GM12878 (cell line): Measurements from ENCODE around the gene UROC1. TPM values are rescaled to one million over a fixed set of nuclear protein-coding genes. Genes with fewer than 3 reads are reported as not detected.

Experiments used
- ATAC-seq: fragments of 200-7000 bp; cut with Tn5 transposase; 3 replicates; pipeline ENCODE4 v1.9.1; 2020; ENCODE audit warnings: mild to moderate bottlenecking, moderate library complexity
- BruUV-seq: library from RNA; stranded (reverse); fragments of 400-500 nt; replicated peaks from 2 replicates; lab custom pipeline; 2021; lab: Mats Ljungman, UMichigan
- CTCF ChIA-PET: fragments of 300-600 bp; sonication (Branson Sonifier 250); formaldehyde crosslinking; extraction: SDS; loops from one replicate; lab custom pipeline; 2021; ENCODE audit warnings: inconsistent platforms; lab: Yijun Ruan, JAX
- POLR2A ChIA-PET: fragments of 350-600 bp; formaldehyde crosslinking; extraction: SDS; loops from one replicate; lab custom pipeline; 2021; ENCODE audit warnings: inconsistent platforms; lab: Charles Lee
- RAD21 ChIA-PET: fragments of 300-600 bp; sonication (Branson Sonifier 250); formaldehyde crosslinking; loops from one replicate; lab custom pipeline; 2023; ENCODE audit warnings: antibody characterized with exemption; ENCODE audit not compliant: unreplicated experiment; lab: Charles Lee
- SMC1A ChIA-PET: fragments of 300-600 bp; sonication (Branson Sonifier 250); formaldehyde crosslinking; loops from one replicate; lab custom pipeline; 2023; ENCODE audit not compliant: unreplicated experiment, uncharacterized antibody; lab: Charles Lee
- DNase-seq: peaks from one replicate; pipeline ENCODE4 v3.0.0-alpha.2; 2011; ENCODE audit warnings: low read depth, low spot score
- FAIRE-seq: peaks from 3 replicates; lab custom pipeline; 2011; peaks lifted over from hg19 to GRCh38; lab: Jason Lieb, UNC
- H2AFZ ChIP-seq: 2 replicates; pipeline ENCODE4 v1.6.0; 2011; ENCODE audit warnings: low read depth, low read length, control low read depth; ENCODE audit not compliant: control insufficient read depth
- H3K27ac ChIP-seq: 2 replicates; pipeline ENCODE4 v1.5.1; 2011; ENCODE audit warnings: control low read depth; ENCODE audit not compliant: control insufficient read depth, insufficient read depth
- H3K27me3 ChIP-seq, 2 experiments: replicated peaks in 1 of 2; 2 replicates each; pipeline versions ENCODE4 v1.6.0 to v1.6.1; 2011; ENCODE audit warnings: low read length in 1 of 2; ENCODE audit not compliant: control insufficient read depth in 2 of 2, insufficient read depth in 2 of 2
- H3K36me3 ChIP-seq, 2 experiments: 2 replicates each; pipeline ENCODE4 v1.5.1; 2011; ENCODE audit warnings: low read length in 1 of 2; ENCODE audit not compliant: control insufficient read depth in 2 of 2, insufficient read depth in 2 of 2
- H3K4me1 ChIP-seq: 2 replicates; pipeline ENCODE4 v1.6.1; 2011; ENCODE audit warnings: mild to moderate bottlenecking, low read length, moderate library complexity, mixed read lengths; ENCODE audit not compliant: control insufficient read depth, insufficient read depth
- H3K4me2 ChIP-seq: 2 replicates; pipeline ENCODE4 v1.6.0; 2011; ENCODE audit warnings: control low read depth; ENCODE audit not compliant: control insufficient read depth, insufficient read depth
- H3K4me3 ChIP-seq: fragments of 200-600 bp; sonication (generic); 2 replicates; pipeline ENCODE4 v1.5.1; 2016
- H3K79me2 ChIP-seq: 2 replicates; pipeline ENCODE4 v1.6.0; 2011; ENCODE audit warnings: low read length; ENCODE audit not compliant: control insufficient read depth, insufficient read depth
- H3K9ac ChIP-seq: 2 replicates; pipeline ENCODE4 v1.8.0; 2011; ENCODE audit warnings: low read length, control low read depth, mixed read lengths; ENCODE audit not compliant: control insufficient read depth, insufficient read depth
- H3K9me3 ChIP-seq: replicated peaks from 3 replicates; pipeline ENCODE4 v1.5.1; 2011; ENCODE audit warnings: mild to moderate bottlenecking, low read length; ENCODE audit not compliant: control insufficient read depth, insufficient read depth
- H4K20me1 ChIP-seq: 2 replicates; pipeline ENCODE4 v1.6.0; 2011; ENCODE audit not compliant: control insufficient read depth, insufficient read depth
- BMI1 ChIP-seq: fragments of 450-650 bp; IDR thresholded peaks from 2 replicates; pipeline ENCODE4 v1.6.1; 2016; ENCODE audit warnings: mild to moderate bottlenecking, moderate library complexity, borderline replicate concordance
- DPF2 ChIP-seq: fragments of 450-650 bp; IDR thresholded peaks from 2 replicates; pipeline ENCODE4 v1.6.1; 2017; ENCODE audit warnings: mild to moderate bottlenecking
- JUND ChIP-seq: IDR thresholded peaks from 2 replicates; pipeline ENCODE4 v1.6.1; 2012; ENCODE audit warnings: low read depth, mild to moderate bottlenecking, low read length, improper control_type of control experiment, moderate library complexity
- KDM1A ChIP-seq: fragments of 200-600 bp; sonication (generic); IDR thresholded peaks from 2 replicates; pipeline ENCODE4 v1.6.1; 2016; ENCODE audit warnings: borderline replicate concordance
- KLF5 ChIP-seq: fragments of 450-650 bp; IDR thresholded peaks from 2 replicates; pipeline ENCODE4 v1.6.1; 2014; ENCODE audit warnings: mild to moderate bottlenecking; ENCODE audit not compliant: partially characterized antibody
- NFYB ChIP-seq: IDR thresholded peaks from 2 replicates; pipeline ENCODE4 v1.6.1; 2011; ENCODE audit warnings: low read depth, mild to moderate bottlenecking, low read length, improper control_type of control experiment, moderate library complexity; ENCODE audit not compliant: insufficient read depth
- NRF1 ChIP-seq: conservative IDR thresholded peaks from 2 replicates; pipeline ENCODE4 v1.6.1; 2011; ENCODE audit warnings: mild to moderate bottlenecking, low read depth, low read length, improper control_type of control experiment
- RUNX3 ChIP-seq: IDR thresholded peaks from 2 replicates; pipeline ENCODE4 v1.6.1; 2012; ENCODE audit warnings: low read length, inconsistent platforms
- SUPT20H ChIP-seq: IDR thresholded peaks from 2 replicates; pipeline ENCODE4 v1.6.1; 2011; ENCODE audit warnings: low read depth, mild to moderate bottlenecking, low read length, moderate library complexity, borderline replicate concordance; ENCODE audit not compliant: control insufficient read depth
- TARDBP ChIP-seq: IDR thresholded peaks from 2 replicates; pipeline ENCODE4 v1.6.1; 2016; ENCODE audit warnings: borderline replicate concordance
- TCF12 ChIP-seq: IDR thresholded peaks from 2 replicates; pipeline ENCODE4 v1.6.1; 2011; ENCODE audit warnings: low read depth, mild to moderate bottlenecking, low read length
- WGBS: methylation state at CpG from one replicate; pipeline ENCODE4 v1.1.6; 2016; ENCODE audit warnings: low lambda C conversion rate; ENCODE audit not compliant: insufficient replicate concordance, insufficient coverage; ENCODE audit errors: missing lambda C conversion rate; 5-methylcytosine and 5-hydroxymethylcytosine counted together
- in situ Hi-C: fragments of 300-500 bp; cut with MboI; formaldehyde crosslinking; loops from 9 replicates; pipeline ENCODE4 v1.14.3; 2018; ENCODE audit warnings: mixed read lengths
- intact Hi-C: fragments of 100-400 bp; cut with micrococcal nuclease; formaldehyde crosslinking; loops from one replicate; pipeline ENCODE4 v1.14.2; 2022; ENCODE audit not compliant: unreplicated experiment
- polyA plus RNA-seq, 11 experiments: library from polyadenylated mRNA; depleted of rRNA in 4 of 11; unstranded in 6 of 11; stranded (reverse) in 5 of 11; fragments of >200 nt; fragmentation: Nextera tagmentation in 4 of 11; fragmentation: Illumina TruSeq in 1 of 11; extraction: Ambion mirVana in 4 of 11; extraction: Trizol in 1 of 11; gene quantifications; 1 replicate in 1 of 11; 2 replicates in 10 of 11; pipeline versions ENCODE4 v1.2.1 to v1.2.3, GENCODE V29; 2011 to 2016; ENCODE audit warnings: inconsistent platforms in 2 of 11, missing spikeins in 2 of 11, low read depth in 1 of 11
- total RNA-seq, 4 experiments: library from RNA; depleted of rRNA in 3 of 4; stranded (reverse); fragments of >200 nt in 3 of 4; fragmentation: Illumina TruSeq in 1 of 4; extraction: Trizol in 1 of 4; gene quantifications; 2 replicates each; pipeline versions ENCODE4 v1.2.1 to v1.2.3, GENCODE V29; 2013 to 2021
- TF ChIP-seq, protein P1 (sequence below): fragments of 150-350 bp; IDR thresholded peaks from 2 replicates; pipeline ENCODE4 v1.6.1; 2014; ENCODE audit warnings: mild to moderate bottlenecking, low read depth, low read length
- TF ChIP-seq, protein P2 (sequence below): IDR thresholded peaks from 2 replicates; pipeline ENCODE4 v1.6.1; 2011; ENCODE audit warnings: borderline replicate concordance, low read depth, mild to moderate bottlenecking, moderate library complexity, low read length; ENCODE audit not compliant: insufficient read depth, poor library complexity, severe bottlenecking
- TF ChIP-seq, protein P3 (sequence below): IDR thresholded peaks from 2 replicates; pipeline ENCODE4 v1.6.1; 2012; ENCODE audit warnings: low read length, inconsistent platforms

UROC1 gene
- total and polyA plus RNA-seq, 10 of the 15 experiments (the other 5 are each of a cell fraction or from before 2014, with no cell fraction given): 0.04 TPM; not detected in 9

DNA sequence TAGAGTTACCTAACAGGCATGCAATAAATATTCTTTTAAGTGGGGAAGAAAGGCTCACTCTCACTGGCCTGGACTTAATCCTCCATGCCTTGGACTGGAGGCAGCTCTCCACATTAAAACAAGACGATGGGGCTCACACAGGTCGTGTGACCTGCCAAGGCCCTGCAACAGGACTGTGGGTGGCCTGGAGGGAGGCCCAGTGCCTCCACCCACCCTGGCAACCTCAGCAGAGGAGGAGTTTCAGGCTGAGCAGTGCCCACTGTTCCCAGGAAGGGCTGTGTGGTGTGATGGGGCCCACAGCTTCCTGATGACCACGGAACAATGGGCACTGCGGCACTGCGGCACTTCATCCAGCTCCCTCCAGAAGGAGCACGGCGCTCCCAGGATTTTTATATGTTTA, 5.5 kb downstream of the UROC1 start:
- Histone ChIP-seq H3K27me3 (no peaks in the 10 kb centered on the region; a peak in 1 of 4 replicates), H3K36me3 (no peaks in the 10 kb centered on the region), H3K4me1 (no peaks in the 10 kb centered on the region), H3K79me2 (no peaks in the 10 kb centered on the region), H3K4me3 (no peak overlapping the region), H3K9ac (no peak overlapping the region), H2AFZ (no peak overlapping the region), H3K27ac (no peak overlapping the region), H4K20me1 (no peaks in the 10 kb centered on the region; the same call in 1 of the 2 replicates), H3K9me3 (no peaks in the 10 kb centered on the region), H3K4me2 (no peak overlapping the region)
- FAIRE-seq: no peak
- in situ Hi-C loops: no loop called here
- ATAC-seq: no peak
- ChIA-PET SMC1A (no interaction called here), RAD21 (interaction anchor here (1.0 kb wide), 1 partner anchor 10 kb away, joined by 3 read pairs; no protein-coding TSS in a partner anchor), CTCF (interaction anchor here (1.7 kb wide), 1 partner anchor 11 kb away, joined by 9 read pairs; no protein-coding TSS in a partner anchor), POLR2A (no interaction called here)
- no peak for DNase-seq
- WGBS: 54% methylated on average over 7 of the region's 7 CpGs
- TF ChIP-seq JUND (no peak), BMI1 (no peak), RUNX3 (no peak), NFYB (no peak), KLF5 (no peak), SUPT20H (no peak), NRF1 (no peak)
- no TSS peak for BruUV-seq
- intact Hi-C loops: no loop called here

DNA sequence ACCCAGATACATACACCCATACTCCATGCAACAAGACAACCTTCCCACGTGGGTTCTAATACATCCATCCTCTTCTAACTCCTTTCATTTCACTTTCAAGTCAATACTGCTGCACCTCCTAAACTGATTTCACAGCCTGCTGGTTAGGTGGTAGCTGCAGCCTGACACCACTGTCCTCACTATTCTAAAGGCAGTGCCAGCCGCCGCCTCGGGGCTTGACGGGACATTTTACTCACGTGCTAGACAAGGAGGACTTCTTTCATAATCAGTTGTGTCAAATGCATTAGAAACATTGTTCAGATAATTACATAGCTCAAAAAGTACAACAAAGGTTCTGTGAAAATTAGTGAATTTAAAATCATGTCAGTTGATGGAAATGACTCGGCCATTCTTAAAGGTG, 6.3 kb downstream of the UROC1 start:
- intact Hi-C loops (no loop called here), in situ Hi-C loops (no loop called here)
- Histone ChIP-seq H2AFZ (no peak overlapping the region), H3K9me3 (no peaks in the 10 kb centered on the region), H3K27me3 (no peaks in the 10 kb centered on the region; a peak in 1 of 4 replicates), H4K20me1 (no peaks in the 10 kb centered on the region; the same call in 1 of the 2 replicates), H3K27ac (no peak overlapping the region), H3K4me3 (no peak overlapping the region), H3K4me1 (no peaks in the 10 kb centered on the region), H3K9ac (no peak overlapping the region), H3K4me2 (no peak overlapping the region), H3K79me2 (no peaks in the 10 kb centered on the region), H3K36me3 (no peaks in the 10 kb centered on the region)
- no TSS peak for BruUV-seq
- POLR2A ChIA-PET: no interaction called here
- FAIRE-seq: no peak
- 46% methylated on average over 7 of the region's 7 CpGs for WGBS
- CTCF ChIA-PET: interaction anchor here (1.0 to 1.7 kb wide), 2 partner anchors 9 to 12 kb away, joined by 3 to 9 read pairs; no protein-coding TSS in a partner anchor
- no peak for DNase-seq
- RAD21 ChIA-PET: interaction anchor here (1.0 kb wide), 1 partner anchor 11 kb away, joined by 3 read pairs; no protein-coding TSS in a partner anchor
- SMC1A ChIA-PET: no interaction called here
- ATAC-seq: no peak
- TF ChIP-seq, protein P1, sequence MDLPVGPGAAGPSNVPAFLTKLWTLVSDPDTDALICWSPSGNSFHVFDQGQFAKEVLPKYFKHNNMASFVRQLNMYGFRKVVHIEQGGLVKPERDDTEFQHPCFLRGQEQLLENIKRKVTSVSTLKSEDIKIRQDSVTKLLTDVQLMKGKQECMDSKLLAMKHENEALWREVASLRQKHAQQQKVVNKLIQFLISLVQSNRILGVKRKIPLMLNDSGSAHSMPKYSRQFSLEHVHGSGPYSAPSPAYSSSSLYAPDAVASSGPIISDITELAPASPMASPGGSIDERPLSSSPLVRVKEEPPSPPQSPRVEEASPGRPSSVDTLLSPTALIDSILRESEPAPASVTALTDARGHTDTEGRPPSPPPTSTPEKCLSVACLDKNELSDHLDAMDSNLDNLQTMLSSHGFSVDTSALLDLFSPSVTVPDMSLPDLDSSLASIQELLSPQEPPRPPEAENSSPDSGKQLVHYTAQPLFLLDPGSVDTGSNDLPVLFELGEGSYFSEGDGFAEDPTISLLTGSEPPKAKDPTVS: no peak
- TF ChIP-seq KDM1A (no peak), TCF12 (no peak), DPF2 (no peak), TARDBP (no peak)
- TF ChIP-seq, protein P2, sequence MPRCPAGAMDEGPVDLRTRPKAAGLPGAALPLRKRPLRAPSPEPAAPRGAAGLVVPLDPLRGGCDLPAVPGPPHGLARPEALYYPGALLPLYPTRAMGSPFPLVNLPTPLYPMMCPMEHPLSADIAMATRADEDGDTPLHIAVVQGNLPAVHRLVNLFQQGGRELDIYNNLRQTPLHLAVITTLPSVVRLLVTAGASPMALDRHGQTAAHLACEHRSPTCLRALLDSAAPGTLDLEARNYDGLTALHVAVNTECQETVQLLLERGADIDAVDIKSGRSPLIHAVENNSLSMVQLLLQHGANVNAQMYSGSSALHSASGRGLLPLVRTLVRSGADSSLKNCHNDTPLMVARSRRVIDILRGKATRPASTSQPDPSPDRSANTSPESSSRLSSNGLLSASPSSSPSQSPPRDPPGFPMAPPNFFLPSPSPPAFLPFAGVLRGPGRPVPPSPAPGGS: no peak
- TF ChIP-seq, protein P3, sequence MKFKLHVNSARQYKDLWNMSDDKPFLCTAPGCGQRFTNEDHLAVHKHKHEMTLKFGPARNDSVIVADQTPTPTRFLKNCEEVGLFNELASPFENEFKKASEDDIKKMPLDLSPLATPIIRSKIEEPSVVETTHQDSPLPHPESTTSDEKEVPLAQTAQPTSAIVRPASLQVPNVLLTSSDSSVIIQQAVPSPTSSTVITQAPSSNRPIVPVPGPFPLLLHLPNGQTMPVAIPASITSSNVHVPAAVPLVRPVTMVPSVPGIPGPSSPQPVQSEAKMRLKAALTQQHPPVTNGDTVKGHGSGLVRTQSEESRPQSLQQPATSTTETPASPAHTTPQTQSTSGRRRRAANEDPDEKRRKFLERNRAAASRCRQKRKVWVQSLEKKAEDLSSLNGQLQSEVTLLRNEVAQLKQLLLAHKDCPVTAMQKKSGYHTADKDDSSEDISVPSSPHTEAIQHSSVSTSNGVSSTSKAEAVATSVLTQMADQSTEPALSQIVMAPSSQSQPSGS: no peak
